GM18520 (cell line): ENCODE data around the gene RHOH.
A peak's percentile ranks its signal among the peaks of the same experiment; 100 is the strongest.
"Not testable (repeated sequence)": the region's sequence is repeated elsewhere in the genome, so short reads cannot be mapped to it uniquely, and the experiment has no call there.

Experiments
- ATAC-seq: cut with Tn5 transposase; IDR thresholded peaks from one replicate; pipeline ENCODE4 v1.9.1; 2021; ENCODE audit not compliant: unreplicated experiment

Gene RHOH

DNA sequence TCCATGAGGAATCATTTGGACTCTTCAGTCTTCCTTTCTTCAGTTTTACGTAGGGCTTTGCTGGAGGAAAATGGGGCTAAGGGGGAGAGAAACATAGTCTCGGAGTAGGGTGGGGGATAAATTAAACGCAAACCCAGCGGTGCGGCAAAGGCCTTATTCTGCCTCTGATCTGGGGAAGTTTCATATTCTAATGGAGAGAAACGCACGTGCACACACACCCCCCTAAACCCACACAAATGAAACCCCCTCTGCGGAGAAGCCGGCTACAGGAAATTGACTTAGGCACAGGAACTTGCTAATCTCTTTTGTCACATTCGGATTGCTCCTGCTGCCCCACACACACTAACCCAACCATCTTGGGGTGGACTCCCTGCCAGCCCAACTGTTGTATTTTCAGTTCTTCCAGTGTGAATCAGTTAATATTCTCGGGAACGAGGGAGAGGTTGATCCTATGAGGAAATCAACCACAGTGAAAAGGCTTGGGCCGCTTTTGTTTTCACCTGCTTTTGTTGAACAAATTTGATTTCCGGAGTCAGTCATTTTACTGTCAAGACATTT is at the start of gene RHOH:
TSS of gene RHOH (plus strand) at position 308 of the 558 bp plus-strand sequence. CDS start 46,356 bp downstream, outside the sequence.
- no peak for ATAC-seq

GRCh38 chr4:40147490-40147889 is 49.3 kb upstream of the RHOH start:
- ATAC-seq, result not testable (repeated sequence)

DNA sequence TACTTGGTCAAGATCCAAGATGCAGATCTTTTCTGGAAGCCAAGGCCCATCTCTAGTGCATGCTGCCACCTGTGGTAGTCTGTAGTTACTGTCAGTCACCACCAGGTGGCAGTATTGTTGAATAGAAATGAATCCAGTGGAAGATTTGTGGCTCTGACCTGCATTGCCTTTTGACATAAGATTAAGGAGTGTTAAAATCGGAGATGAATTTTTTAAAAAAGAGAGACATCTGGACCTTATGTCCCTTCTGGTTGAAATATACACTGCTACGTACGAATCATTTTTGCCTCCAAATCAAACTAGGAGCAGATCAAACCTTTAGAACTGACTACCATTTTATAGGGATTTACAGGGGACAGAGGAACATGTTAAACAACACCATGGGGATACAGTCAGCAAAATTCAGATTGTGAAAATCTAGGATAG is 46.9 kb upstream of the RHOH start:
- ATAC-seq, result peak; percentile 68

DNA sequence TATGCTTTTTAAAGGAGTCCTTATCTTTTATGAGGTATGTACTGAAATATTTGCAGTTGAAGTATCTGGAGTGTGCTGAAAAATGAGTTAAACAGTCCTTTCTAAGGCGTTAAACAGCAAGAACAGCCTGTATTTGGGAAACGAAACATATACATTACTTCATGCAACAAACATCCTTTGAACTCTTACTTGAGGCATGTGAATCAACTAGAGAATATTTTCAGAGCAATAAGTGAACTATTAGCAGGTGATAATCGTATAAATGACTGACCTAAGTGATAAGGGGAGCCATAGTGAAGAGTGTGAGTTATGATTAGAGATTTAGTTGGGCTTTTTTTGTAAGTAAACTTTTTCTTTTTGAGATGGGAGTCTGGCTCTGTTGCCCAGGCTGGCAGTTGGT is 45.9 kb upstream of the RHOH start:
- ATAC-seq, result no peak

DNA sequence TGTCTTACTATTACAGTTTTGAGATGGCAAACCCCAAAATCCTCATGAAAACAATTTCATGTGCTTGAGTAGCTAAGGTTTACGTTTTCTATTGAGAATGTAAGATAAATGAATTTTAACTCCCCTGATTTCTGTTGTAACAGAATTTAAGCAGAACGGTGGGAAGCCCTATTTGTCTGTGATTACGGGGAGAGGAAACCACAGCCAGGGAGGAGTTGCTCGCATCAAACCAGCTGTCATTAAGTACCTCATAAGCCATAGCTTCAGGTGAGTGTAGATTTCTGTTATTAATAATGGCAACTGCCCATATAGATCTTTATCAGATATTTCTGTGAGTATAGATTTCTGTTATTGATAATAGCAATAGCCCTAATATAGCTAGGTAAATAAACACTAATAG is 44.2 kb upstream of the RHOH start:
- no peak for ATAC-seq

DNA sequence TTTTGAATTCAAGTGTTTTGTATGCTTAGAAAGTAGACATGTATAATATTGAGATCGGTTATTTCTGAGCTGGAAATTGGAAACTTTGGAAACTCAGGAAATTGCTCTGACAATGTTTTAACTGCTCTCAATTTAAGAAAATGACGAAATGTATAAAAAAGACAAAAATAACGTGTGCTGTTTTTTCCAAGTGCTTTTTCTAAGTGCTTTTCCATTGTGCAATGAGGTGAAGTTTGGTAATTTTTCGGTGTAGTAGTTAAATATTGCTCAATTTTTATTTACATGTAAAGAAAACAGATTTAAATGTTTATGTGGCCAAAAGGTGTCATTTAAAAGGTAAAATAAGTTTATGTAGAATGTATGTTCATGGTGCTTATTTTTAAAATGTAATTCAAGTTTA is 39.4 kb upstream of the RHOH start:
- no peak for ATAC-seq

GRCh38 chr4:40160258-40160657 is 36.6 kb upstream of the RHOH start:
- ATAC-seq, result no peak

GRCh38 chr4:40164459-40164858 is 32.4 kb upstream of the RHOH start:
- no peak for ATAC-seq

DNA sequence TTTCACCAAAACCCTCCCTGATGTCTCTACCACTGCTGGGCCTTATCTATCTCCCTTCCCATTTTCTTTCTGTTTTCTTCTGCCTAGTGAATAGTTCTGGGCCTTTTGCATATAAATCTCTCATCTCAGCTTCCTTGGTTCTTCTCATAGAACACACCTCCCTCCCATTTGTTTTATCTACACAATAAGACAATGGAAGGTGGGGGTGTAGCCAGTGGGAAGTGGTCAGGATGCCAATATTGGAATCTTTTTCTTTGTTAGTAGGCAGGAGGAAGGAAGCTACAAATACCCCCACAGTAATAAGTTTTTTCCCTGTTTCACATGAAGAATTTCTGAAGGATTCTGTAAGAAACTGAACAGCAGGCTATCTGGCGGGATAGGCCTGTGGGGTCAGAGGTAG is 30.9 kb upstream of the RHOH start:
- no peak for ATAC-seq

GRCh38 chr4:40168070-40168469 is 28.8 kb upstream of the RHOH start:
- no peak for ATAC-seq

DNA sequence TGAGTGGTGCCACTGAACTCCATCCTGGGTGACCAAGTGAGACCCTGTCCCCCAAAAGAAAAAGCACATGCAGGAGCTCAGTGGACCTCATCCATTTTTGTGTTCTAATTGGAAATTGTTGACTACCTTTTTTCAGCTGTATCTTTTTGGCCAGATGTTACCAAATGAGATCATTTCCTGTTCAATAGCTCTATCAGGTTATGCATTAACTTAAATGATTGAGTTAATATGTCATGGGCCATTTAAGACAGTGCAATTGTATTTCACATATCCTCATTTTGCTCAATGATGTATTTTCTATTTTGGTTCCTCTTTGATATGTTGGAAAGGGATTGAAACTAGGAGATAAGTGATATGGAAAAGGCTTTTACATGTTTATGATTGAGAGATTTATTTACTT is 26.2 kb upstream of the RHOH start:
- peak; percentile 45 for ATAC-seq

GRCh38 chr4:40173470-40173875 is 23.4 kb upstream of the RHOH start:
- ATAC-seq, result peak; percentile 77

DNA sequence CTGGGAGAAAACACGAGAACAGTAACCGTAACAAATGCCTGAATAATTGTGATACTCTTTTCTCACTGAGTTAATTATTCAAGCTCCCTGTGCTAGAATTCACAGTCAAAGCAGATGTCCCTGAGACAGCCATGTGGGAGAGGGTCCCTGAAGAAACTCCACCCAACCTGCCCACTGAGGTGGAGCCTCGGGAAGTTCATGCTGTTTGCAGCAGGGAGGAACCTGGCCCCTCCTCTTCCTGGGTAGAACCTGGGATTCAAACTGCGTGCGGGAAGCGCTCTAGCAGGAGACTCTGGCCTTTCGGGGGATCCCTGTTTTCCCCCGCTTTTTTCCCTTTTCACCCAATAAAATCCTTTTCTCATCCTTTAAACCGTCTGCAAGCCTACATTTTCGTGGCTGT is 20.2 kb upstream of the RHOH start:
- no peak for ATAC-seq

DNA sequence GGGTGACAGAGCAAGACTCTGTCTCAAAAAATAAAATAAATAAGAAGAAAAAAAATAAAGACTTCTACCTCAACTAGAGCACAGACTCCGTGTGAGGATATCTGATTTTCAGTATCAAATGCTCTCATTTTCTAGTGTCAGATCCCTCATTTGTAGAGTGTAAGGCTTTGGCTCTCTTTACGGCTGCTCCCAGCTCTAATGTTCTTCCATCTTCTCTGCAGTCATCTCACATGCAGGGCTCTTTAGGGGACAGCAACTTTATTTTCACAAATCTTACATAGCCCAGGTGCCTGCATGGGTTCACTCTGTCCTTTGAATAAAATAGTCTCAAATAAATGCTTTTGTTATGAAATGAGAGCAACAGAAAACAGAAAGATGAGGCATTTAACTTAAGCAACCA is 19.2 kb upstream of the RHOH start:
- ATAC-seq, result no peak

DNA sequence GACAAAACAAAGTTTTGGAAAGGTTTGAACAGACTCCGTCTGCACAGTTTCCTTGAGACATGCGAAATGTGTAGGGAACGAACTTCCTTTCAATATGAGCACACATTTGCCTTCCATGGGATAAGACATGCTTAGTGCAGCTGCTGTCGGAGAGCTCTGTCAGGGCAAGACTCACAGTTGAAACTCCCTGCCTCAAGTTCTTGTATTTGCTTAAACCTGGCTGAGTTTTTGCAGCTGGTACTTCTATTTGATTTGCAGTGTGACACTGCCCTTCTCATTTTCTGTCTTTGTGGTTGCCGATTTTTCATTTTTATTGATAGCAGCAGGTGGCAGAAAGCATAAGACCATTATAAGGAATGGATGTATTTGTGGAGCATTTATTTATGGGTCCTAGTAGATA is 18.2 kb upstream of the RHOH start:
- no peak for ATAC-seq

- no peak for ATAC-seq
Measured at GRCh38 chr4:40179360-40179759, 17.5 kb upstream of the RHOH start.

- ATAC-seq, result no peak
Measured at GRCh38 chr4:40180356-40180755, 16.5 kb upstream of the RHOH start.

GRCh38 chr4:40182001-40182400 is 14.8 kb upstream of the RHOH start:
- no peak for ATAC-seq

DNA sequence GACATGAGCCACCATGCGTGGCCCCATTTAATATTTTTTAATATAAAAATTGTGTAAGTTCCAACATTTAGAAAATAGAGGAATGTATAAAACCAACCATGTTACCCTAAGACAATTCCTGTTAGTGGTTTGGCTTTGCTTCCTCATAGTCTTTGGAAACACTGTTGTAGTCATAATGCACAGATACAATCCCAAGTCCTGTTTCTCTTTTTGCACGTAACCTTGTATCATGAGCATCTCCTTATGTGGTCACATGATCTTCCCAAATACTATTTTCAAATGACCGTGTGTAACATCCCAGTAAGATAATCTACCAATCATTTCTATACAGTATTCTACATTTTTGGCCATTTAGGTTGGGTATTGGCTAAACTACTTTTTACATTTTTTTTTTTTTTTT is 13.9 kb upstream of the RHOH start:
- no peak for ATAC-seq

GRCh38 chr4:40183615-40184411 is 13.0 kb upstream of the RHOH start:
- no peak for ATAC-seq

DNA sequence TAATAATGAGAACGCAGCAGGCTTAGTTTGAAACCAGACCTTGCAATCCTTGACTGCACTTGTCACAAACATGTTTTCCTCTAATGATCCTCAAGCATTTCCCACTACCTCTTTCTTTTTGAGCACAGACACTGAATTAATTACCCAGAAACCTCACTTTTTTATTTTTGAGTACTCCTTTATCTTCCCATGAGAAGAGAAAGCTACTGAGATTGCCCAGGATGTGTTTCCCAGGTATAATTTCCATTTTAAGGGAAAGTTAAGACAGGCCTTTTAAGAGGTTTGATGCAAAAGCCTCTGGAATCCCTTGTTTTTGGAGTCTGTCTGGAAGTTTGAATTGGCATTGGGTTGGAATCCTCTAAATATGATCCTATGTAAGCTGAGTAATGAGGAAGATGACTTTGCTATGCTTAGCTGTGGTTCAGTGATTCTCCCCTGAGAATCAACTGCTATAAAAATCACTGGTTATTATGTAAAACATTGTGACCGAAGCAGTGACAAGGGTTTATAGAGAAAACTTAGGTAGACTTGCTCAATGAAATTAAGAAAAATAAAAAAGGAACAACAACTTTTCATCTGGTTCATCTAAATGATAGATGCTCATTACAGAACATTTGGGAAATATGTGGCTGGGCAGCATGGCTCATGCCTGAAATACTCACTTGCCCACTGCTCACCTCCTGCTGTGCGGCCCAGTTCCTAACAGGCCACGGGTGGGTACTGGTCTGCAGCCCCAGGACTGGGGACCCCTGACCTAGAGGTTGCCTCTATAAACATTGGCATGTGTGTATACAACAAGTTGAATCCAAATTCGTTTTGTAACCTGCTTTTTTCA is 10.8 kb upstream of the RHOH start:
- ATAC-seq, result peak; percentile 30

DNA sequence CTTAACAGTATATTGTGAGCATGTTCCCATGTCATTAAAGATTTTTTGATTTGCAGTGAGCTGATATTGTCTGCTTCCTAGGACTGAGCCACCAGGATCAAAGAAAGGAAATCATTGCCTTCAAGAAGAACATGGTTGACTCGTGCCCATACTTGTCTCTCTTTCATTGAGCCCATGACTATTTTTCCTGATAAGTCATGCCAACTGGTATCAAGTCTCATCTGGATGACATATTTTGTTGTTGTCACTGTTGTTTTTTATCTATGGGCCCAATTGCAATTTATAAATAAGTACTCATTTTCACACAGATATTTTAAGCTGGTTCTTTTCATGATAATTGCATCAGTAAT is 10.2 kb upstream of the RHOH start:
- ATAC-seq, result no peak
